GM12891 (cell line): ENCODE results near the gene HMCN1.

Source experiments
- POLR2A ChIP-seq: IDR thresholded peaks from 2 replicates; pipeline ENCODE4 v1.6.1; 2011; ENCODE audit warnings: low read depth, low read length, control low read depth
- POLR2AphosphoS5 ChIP-seq: IDR thresholded peaks from 2 replicates; pipeline ENCODE4 v1.6.1; 2011; ENCODE audit warnings: low read depth, low read length, control low read depth
- TAF1 ChIP-seq: IDR thresholded peaks from 2 replicates; pipeline ENCODE4 v1.6.1; 2011; ENCODE audit warnings: low read depth, low read length, control low read depth

- TF ChIP-seq POLR2AphosphoS5 (no peak), POLR2A (no peak), TAF1 (no peak)
Measured at GRCh38 chr1:185980891-185981290, 246.7 kb downstream of the HMCN1 start.
